Measurements from ENCODE around the gene CDC14A.

Gene CDC14A

DNA sequence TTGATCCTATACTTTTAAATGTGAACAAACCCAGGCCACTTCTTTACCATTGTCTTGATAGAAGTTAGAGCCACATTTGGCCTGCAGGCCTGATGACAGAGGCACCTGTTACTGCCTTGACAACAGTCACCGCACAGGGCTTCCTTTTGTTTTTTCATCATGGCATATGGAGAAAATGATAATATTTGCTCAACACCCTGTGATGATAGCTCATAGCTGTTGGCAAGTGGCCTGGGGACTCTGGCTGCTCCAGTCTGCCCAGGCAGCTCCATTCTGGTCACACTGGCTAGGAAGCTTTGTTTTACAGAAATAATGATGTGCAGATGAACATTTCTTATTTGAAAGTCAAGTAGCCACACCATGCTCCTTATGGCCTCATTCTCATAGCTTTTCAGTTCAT, 96.1 kb downstream of the CDC14A start:
- DNase-seq (ENCODE audit: low read depth): no peak

DNA sequence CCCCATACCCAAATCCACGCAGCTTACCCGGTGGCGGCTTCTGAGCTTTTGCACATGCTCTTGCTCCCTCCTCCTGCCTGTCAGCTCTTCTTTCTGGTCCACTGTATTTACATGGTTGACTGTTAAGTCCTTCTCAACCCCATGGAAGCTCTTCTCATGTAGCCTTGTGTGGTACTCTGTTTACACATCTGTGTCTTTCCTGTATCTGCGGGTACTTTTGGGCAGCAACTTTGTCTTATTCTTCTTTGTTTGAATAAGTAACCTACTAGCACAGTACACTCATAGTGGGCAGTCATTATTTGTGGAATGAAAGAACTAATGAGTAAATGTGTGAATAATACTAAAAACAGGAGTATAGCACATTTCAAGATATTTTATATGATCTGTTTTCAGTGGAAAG, 97.2 kb downstream of the CDC14A start:
- no peak for DNase-seq (ENCODE audit: low read depth)

GRCh38 chr1:100452641-100453040, 100.3 kb downstream of the CDC14A start:
- peak; percentile 46 for DNase-seq (ENCODE audit: low read depth)

GRCh38 chr1:100455478-100456072, 103.3 kb downstream of the CDC14A start:
- peak; percentile 50 for DNase-seq (ENCODE audit: low read depth)

DNA sequence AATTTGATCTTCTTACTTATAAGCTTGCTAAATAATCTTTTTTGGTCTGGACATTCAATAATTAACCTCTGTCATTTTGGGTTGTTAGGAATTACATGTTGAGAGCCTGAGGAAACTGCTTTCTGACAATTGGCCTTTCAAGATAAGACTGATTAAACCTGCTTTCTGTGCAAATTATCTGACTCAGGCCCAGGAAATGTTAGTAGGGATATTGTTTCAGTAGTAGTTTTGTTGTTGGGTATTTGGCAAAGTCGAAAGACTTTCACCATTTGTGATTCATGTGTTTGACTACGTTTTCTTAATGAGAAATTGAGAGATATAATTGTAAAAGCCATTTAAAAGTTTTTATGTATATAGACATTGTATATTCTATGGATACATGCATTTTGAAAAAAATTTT, 104.6 kb downstream of the CDC14A start:
- DNase-seq (ENCODE audit: low read depth): no peak

GRCh38 chr1:100457683-100458082, 105.4 kb downstream of the CDC14A start:
- DNase-seq (ENCODE audit: low read depth): no peak

- peak; percentile 4 for DNase-seq (ENCODE audit: low read depth)
Observed at GRCh38 chr1:100458661-100459357, 106.5 kb downstream of the CDC14A start.

DNA sequence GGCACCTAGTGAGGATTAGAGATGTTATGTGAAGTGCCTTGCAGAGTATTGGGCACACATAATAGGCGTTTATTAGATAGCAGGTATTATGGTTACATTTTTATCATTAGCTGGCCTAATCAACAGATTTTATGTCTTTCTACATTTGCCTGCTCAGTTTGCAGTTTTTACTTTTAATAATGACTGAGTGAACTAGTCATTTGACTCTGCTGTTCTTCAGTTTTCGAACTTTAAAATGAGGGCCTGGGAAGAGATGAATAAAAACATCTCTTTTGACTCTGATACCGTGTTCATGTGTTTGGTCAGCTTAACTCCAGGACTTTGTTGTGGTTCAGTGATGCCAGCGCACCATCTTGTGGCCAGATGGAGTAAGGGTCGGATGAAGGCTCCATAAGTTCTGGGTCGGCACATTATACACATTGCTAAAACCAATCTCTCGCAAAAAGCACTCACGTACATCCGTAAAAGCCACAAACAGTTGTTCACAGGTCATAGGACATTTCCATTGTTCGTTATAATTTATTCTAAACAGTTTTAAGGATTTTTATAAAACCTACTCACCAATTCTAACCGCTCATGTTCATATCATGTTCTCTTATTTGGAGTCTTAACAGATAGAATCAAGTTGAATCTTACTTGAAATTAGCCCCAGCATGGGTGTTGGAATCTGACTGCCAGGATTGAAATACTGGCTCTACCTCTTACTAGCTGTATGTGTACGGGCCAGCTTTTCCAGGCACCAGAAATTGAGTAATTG, 107.2 kb downstream of the CDC14A start:
- peak; percentile 83 for DNase-seq (ENCODE audit: low read depth)

GRCh38 chr1:100461222-100461621, 108.9 kb downstream of the CDC14A start:
- DNase-seq (ENCODE audit: low read depth): no peak

- DNase-seq (ENCODE audit: low read depth): no peak
Observed at GRCh38 chr1:100462326-100463025, 110.2 kb downstream of the CDC14A start.

DNA sequence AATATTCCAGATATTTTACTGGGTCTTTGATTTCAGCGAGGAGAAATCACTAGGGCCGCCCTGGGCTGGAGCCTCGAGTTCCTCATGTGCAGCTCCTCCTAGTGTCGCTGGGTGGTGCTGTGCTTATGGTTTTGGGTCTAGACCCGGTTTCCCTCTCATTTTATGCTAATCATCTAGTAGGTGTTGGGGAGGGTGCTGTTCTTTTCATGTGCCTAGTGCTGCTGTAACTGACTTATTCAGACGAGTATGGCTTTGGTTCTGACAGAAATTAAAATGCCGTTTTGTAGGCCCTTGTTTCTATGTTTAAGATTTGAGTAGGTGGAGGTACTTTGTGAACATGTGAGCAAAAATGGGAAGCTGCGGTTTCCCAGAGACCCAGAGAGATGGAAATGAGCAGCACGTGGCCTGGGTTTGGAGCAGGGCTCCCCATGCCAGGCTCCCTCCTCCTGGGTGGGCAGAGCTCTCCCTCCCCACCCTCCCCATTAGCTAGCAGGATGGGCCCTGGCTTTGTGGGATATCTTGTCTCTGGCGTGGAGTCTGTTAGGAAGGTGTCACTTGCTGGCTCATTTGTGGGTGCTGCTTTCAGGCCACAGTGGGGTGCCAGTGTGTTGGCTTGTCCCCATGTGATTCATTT, 111.6 kb downstream of the CDC14A start:
- peak; percentile 78 for DNase-seq (ENCODE audit: low read depth)

DNA sequence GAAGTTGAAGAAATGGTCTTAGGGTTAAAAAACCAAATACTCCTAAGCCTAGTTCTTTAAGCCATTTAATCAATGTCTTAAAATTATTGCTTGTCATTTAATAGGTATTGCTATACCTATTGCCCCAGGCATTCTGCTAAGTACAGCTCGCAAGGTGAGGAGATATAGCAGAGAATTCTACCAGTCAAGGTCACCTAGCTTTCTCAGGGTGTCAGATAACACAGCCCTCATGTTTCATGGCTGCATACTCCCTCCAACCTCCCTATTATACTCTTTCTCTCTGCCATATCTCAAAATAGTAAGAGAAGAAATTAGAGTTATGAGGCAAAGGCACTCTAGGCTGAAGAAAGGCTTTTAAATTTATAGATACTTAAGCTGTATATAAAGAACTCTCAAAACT, 117.3 kb downstream of the CDC14A start:
- DNase-seq (ENCODE audit: low read depth): no peak

GRCh38 chr1:100474834-100475233, 122.5 kb downstream of the CDC14A start:
- DNase-seq (ENCODE audit: low read depth): no peak

DNA sequence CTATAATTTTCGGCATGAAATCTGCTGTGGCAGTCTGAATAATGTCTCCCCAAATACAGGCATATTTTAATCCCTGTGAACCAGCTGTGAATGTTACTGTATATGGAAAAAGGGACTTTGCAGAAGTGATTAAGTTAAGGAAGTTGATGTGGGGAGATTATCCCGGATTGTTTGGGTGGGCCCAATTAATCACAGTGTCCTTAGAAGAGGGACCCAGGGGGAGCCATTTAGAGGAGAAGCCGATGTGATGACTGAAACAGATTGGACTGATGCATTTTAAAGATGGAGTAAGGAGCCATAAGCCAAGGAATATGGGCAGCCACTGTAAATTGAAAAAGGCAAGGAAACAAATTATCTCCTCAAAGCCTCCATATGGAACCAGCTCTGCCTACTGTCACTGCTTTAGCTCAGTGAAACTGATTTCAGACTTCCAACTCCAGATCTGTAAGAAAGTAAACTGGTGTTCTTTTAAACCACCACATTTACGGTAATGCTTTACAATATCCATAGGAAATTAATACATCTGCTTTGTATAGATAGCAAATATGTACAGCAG, 124.5 kb downstream of the CDC14A start:
- DNase-seq (ENCODE audit: low read depth): no peak

DNA sequence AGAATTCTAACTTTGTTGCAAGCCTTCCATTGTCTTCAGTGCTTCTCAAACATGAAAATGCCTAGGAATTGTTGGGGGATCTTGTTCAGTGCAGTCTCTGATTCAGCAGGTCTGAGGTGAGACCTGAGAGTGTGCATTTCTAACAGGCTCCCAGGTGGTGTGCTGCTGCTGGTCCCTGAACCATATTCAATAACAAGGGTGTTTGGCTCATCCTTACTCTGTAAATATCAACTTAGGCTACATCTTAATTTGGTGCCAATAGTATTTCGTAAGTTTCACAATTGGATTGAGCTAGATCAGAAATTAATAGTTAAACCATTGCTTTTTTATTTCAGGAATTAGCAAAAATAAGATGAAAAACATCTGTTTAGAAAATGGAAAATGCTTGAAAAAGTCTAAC, 126.5 kb downstream of the CDC14A start:
- no peak for DNase-seq (ENCODE audit: low read depth)

DNA sequence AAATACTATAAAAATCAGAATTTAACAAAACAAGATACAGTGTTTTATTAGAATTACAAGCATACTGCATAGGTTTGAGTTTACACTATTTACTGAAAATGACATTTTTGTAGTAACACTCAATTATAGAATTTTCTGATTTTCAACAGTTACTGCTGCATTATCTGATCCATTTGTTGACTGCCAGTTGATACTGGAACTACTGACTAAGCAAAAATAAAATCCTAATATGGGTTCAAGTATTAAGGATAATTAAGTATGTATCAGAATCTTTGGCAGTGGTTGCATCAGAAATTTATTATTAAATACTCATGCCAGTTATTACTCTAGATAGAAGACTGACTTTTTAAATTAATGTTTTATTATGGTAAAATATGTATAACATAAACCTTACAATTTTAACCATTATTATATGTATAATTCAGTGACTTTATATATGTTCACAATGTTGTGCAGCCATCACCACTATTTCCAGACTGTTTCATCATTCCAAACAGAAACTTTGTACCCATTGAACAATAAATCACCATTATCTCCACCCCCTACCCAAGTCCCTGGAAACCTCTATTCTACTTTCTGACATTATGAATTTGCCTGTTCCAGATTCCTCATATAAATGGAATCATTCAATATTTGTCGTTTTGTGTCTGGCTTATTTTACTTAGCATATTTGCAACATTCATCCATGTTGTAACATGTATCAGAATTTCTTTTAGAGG, 127.5 kb downstream of the CDC14A start:
- DNase-seq (ENCODE audit: low read depth): no peak

DNA sequence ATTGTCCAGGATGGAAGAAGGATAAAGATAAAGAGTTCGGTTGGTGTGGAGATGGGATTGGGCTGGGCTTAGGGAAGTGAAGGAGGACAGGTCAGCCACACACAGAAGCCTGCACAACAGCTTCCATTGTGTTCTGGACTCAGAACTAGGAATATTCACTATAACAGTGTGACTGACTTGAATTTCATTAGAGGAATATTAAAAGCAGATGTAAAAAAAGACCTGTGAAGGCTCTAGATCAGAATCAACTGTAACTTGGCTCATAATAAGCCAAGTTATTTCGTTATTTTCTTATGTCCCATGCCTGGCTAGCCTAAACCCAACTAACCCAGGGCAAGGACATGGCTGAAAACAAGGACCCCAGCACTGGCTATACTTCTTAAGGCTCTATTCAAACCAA, 129.0 kb downstream of the CDC14A start:
- DNase-seq (ENCODE audit: low read depth): no peak

- DNase-seq (ENCODE audit: low read depth): no peak
Observed at GRCh38 chr1:100482167-100482566, 129.9 kb downstream of the CDC14A start.

DNA sequence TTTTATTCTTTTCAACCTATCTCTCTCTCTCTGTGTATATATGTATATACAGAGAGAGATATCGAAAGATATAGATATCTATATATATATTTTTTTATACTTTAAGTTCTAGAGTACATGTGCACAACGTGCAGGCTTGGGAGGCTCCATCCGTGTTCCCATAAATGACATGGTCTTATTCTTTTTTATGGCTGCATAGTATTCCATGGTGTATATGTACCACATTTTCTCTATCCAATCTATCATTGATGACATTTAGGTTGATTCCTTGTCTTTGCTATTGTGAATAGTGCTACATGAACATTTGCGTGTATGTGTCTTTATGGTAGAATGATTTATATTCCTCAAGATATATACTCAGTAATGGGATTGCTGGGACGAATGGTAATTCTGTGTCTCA, 130.4 kb downstream of the CDC14A start:
- no peak for DNase-seq (ENCODE audit: low read depth)

DNA sequence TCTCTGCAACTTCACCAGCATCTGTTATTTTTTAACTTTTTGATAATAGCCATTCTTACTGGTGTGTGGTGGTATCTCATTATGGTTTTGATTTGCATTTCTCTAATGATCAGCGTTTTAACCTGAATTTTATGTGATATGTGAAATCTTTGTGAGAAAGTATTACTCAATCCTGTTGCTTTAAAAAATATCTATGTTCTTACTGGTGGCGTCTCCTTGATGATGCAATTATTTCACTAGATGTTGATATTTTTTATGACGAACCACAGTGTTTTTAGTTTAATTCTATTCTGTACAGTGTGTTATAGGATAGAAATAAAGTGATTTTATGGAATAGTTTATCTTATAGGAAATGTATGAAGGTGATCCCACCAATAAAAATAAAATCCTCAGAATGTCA, 130.9 kb downstream of the CDC14A start:
- DNase-seq (ENCODE audit: low read depth): no peak

- no peak for DNase-seq (ENCODE audit: low read depth)
Observed at GRCh38 chr1:100485855-100486258, 133.6 kb downstream of the CDC14A start.

All from ELR (cell line).